ENCODE results near the gene PGAM1. TPM values are rescaled to one million over a fixed set of nuclear protein-coding genes. Genes with fewer than 3 reads are reported as not detected.

The PGAM1 gene
- total and polyA plus RNA-seq, 2 of the 13 experiments (the other 11 are each of a cell fraction or from before 2014, with no cell fraction given), result 354 to 483 TPM

DNA sequence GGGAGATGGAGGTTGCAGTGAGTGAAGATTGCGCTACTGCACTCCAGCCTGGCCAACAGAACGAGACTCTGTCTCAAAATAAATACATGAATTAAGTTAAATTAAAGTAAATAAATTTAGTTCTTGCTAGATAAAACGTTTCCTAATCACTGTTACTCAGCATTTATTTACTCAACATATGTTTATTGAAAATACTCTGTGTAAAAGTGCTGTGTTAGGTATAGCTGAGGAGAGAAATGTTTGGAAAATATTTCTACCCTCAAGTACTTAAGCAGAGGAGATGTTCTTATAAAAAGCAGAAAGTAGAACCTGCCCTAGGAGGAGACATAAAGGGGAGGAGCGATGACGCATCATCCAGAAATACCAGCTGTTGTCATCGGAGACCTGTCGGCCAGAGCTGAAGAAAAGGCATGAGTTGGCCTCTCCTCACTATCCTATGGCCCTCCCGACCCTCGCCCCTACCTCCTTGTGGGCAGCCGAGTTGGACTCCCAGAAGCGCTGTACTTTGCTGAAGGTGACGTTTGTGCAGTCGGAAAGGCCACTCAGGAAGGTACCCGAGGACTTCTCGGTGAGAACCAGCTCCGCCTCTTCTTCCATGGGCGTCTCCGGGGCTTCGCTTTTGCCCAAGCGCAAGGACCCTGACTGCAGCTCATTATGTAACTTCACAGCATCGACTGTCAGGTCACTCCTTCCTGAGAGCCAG, 26.0 kb upstream of the PGAM1 start (continued):
- TF ChIP-seq GFI1 (CRISPR knock-in tag; IDR thresholded peaks at IDR 0.05; ENCODE audit: borderline replicate concordance) (no peak), SAFB2 (CRISPR knock-in tag; IDR thresholded peaks at IDR 0.05; ENCODE audit: borderline replicate concordance, low read depth) (no peak), ZFX (CRISPR knock-in tag; IDR thresholded peaks at IDR 0.05; ENCODE audit: low read depth) (no peak), MAF1 (CRISPR knock-in tag; IDR thresholded peaks at IDR 0.05; ENCODE audit: borderline replicate concordance) (no peak), HCFC1 (IDR thresholded peaks at IDR 0.05; ENCODE audit: low read depth, low read length) (no peak), ZNF724P (CRISPR knock-in tag; IDR thresholded peaks at IDR 0.05; ENCODE audit: borderline replicate concordance) (0 out of 2 replicates have a peak, but pooled peaks have one; percentile 39), PAF1 (CRISPR knock-in tag; IDR thresholded peaks at IDR 0.05) (no peak), ZNF251 (CRISPR knock-in tag; IDR thresholded peaks at IDR 0.05) (no peak), YY1 (IDR thresholded peaks at IDR 0.05; ENCODE audit: insufficient read depth, insufficient replicate concordance, low read depth, low read length) (peak; percentile 16), ZNF777 (CRISPR knock-in tag; IDR thresholded peaks at IDR 0.05) (no peak), NONO (IDR thresholded peaks at IDR 0.05) (no peak), NONO (CRISPR knock-in tag; conservative IDR thresholded peaks at IDR 0.05) (no peak), ZBTB3 (CRISPR knock-in tag; IDR thresholded peaks at IDR 0.05; ENCODE audit: borderline replicate concordance, low read depth) (no peak), GPN1 (CRISPR knock-in tag; IDR thresholded peaks at IDR 0.05; ENCODE audit: borderline replicate concordance) (no peak), RXRB (CRISPR knock-in tag; IDR thresholded peaks at IDR 0.05; ENCODE audit: borderline replicate concordance) (no peak), EED (CRISPR knock-in tag; IDR thresholded peaks at IDR 0.05) (peak; percentile 55; the same call in 1 of the 2 replicates), SMAD1 (CRISPR knock-in tag; IDR thresholded peaks at IDR 0.05; ENCODE audit: borderline replicate concordance, low read depth) (no peak), HNRNPUL1 (IDR thresholded peaks at IDR 0.05; ENCODE audit: low read depth, low read length) (no peak), ZNF766 (CRISPR knock-in tag; IDR thresholded peaks at IDR 0.05; ENCODE audit: borderline replicate concordance) (no peak)
- TF ChIP-seq, protein P1, sequence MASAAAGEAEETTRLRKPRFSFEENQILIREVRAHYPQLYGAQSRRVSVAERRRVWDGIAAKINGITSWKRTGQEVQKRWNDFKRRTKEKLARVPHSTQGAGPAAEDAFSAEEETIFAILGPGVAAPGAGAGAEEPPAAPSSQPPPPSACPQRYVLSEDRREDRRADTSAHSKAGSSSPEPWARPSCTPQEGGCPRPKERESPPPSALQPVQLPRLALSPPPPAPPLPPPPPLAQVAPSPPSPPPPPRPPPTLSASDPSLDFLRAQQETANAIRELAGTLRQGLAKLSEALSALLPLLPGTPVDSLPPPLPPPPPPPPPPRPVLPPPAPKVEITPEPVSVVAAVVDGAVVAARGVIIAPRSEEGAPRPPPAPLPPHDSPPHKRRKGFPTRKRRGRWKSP (CRISPR knock-in tag; IDR thresholded peaks at IDR 0.05), result no peak
- TF ChIP-seq, protein P2, sequence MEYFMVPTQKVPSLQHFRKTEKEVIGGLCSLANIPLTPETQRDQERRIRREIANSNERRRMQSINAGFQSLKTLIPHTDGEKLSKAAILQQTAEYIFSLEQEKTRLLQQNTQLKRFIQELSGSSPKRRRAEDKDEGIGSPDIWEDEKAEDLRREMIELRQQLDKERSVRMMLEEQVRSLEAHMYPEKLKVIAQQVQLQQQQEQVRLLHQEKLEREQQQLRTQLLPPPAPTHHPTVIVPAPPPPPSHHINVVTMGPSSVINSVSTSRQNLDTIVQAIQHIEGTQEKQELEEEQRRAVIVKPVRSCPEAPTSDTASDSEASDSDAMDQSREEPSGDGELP (IDR thresholded peaks at IDR 0.05; ENCODE audit: borderline replicate concordance, low read depth), result peak; percentile 68; the same call in 1 of the 2 replicates

Measured in HepG2 (cell line).